ENCODE measurements around the gene RAD51B. TPM values are rescaled to one million over a fixed set of nuclear protein-coding genes. Genes with fewer than 3 reads are reported as not detected.

Gene RAD51B
- total RNA-seq, 5 donors from 2014 or later (not counting 1 experiment from before 2014, with no cell fraction given), result 25.4 to 47.9 (median 30.0) TPM

Other genes with a start within 250 kb of the RAD51B start
- gene PIGH, start 219.5 kb upstream of the RAD51B start, total RNA-seq, result 10 to 100 TPM; 28.7 to 46.8 (median 35.1) TPM
- 1 to 10 TPM in 3 of 5 donors, under 1 TPM in 2; 0.62 to 2.6 (median 1.1) TPM for gene ARG2, start 199.9 kb upstream of the RAD51B start, total RNA-seq
- gene VTI1B, start 145.1 kb upstream of the RAD51B start, total RNA-seq, result 10 to 100 TPM; 41.6 to 66.9 (median 54.7) TPM
- 10 to 100 TPM; 26.1 to 44.2 (median 40.0) TPM for gene RDH11, start 124.0 kb upstream of the RAD51B start, total RNA-seq
- not detected for gene RDH12, start 117.9 kb upstream of the RAD51B start, total RNA-seq
- gene ZFYVE26, start 3.2 kb upstream of the RAD51B start, total RNA-seq, result 10 to 100 TPM; 26.0 to 37.6 (median 32.5) TPM